AG09309 (cell line): ENCODE measurements around the gene CSNK1G2.
"Not testable (repeated sequence)": the region's sequence is repeated elsewhere in the genome, so short reads cannot be mapped to it uniquely, and the experiment has no call there.

Experiments
- DNase-seq: peaks from one replicate; pipeline ENCODE4 v3.0.0-alpha.2; 2010; ENCODE audit warnings: low read depth
- H3K4me3 ChIP-seq: 2 replicates; pipeline ENCODE4 v1.5.1; 2011; ENCODE audit warnings: mild to moderate bottlenecking, low read depth, low read length, moderate library complexity; ENCODE audit not compliant: control insufficient read depth
- TF ChIP-seq, protein P1 (sequence below): IDR thresholded peaks from 2 replicates; pipeline ENCODE4 v1.5.1; 2011; ENCODE audit warnings: mild to moderate bottlenecking, low read depth, low read length, inconsistent platforms; ENCODE audit not compliant: insufficient read depth, control insufficient read depth; ENCODE audit errors: missing control alignments

Gene CSNK1G2

DNA sequence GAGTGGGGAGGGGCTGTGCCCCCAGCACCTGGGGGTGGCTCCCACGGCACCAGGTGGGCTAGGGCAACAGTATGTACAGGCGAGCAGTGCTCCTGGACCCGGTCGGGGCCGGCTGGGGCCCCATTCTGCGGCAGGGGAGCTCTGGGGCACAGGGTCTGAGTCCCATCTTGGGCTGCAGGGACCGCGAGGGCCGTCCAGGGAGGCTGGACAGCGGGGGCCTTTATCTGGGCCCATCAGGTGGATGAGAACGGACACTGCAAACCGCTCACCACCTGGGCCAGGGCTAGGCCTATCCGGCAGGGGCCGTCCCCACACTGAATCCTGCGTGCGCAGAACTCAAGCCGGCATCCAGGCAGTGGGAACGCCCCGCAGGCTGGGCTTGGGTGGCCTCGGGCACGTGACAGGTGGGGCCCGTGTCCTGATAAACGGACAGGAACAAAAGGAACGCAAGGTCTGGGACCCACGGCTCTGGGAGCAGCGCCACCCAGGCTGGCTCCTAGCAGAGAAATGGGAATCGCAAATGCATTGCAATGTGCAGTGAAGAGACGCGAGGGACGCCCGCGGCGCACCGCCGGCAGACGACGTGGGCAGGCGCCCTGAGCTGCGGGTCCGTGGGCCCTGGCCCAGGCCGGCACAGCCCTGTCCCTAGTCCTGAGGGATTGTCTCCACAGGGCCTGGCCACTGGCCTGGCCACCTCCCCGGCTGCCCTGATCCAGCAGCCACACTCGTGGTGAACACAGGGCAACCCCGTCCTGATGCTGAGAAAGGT is 44.8 kb downstream of the CSNK1G2 start:
- H3K4me3 ChIP-seq: no peak overlapping the region
- no peak for DNase-seq
- TF ChIP-seq, protein P1, sequence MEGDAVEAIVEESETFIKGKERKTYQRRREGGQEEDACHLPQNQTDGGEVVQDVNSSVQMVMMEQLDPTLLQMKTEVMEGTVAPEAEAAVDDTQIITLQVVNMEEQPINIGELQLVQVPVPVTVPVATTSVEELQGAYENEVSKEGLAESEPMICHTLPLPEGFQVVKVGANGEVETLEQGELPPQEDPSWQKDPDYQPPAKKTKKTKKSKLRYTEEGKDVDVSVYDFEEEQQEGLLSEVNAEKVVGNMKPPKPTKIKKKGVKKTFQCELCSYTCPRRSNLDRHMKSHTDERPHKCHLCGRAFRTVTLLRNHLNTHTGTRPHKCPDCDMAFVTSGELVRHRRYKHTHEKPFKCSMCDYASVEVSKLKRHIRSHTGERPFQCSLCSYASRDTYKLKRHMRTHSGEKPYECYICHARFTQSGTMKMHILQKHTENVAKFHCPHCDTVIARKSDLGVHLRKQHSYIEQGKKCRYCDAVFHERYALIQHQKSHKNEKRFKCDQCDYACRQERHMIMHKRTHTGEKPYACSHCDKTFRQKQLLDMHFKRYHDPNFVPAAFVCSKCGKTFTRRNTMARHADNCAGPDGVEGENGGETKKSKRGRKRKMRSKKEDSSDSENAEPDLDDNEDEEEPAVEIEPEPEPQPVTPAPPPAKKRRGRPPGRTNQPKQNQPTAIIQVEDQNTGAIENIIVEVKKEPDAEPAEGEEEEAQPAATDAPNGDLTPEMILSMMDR: no peak

DNA sequence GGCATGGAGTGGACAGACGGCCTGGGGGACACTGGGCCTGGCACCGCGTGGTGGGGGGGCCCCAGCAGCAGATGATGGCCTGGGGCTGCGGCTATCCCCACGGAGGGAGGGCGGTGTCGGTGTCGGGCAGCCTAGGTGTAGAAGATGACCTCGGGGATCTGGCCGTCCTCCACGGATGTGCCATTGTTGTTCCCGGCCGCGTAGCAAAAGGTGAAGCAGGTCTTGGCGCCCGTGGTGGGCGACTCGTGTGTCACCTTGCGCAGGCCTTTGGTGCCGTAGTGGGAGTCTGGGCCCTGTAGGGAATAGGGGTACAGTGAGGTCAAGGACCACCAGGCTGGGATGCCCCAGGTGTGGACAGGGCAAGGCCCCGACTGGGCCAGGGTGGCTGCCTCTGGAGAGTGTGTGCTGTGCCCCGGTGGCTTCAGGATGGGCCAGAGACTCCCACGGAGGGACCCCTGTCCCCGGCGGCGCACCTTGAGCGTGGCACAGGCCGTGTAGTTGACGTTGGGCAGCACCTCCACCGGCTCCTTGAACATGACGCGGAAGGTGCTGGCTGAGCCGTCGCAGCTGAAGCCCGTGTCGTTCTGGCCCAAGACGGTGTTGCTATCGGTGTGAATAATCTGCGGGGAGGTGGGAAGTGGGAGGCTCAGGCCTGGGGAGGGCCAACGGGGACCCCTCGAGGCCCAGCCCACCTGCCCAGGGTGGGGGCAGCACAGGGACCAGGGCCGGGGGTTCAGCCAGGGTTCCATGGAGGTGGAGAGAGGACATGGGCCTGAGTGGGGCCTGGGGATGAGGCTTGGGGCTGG is 45.6 kb downstream of the CSNK1G2 start:
- TF ChIP-seq, protein P1: no peak
- H3K4me3 ChIP-seq: no peak overlapping the region
- DNase-seq: no peak

DNA sequence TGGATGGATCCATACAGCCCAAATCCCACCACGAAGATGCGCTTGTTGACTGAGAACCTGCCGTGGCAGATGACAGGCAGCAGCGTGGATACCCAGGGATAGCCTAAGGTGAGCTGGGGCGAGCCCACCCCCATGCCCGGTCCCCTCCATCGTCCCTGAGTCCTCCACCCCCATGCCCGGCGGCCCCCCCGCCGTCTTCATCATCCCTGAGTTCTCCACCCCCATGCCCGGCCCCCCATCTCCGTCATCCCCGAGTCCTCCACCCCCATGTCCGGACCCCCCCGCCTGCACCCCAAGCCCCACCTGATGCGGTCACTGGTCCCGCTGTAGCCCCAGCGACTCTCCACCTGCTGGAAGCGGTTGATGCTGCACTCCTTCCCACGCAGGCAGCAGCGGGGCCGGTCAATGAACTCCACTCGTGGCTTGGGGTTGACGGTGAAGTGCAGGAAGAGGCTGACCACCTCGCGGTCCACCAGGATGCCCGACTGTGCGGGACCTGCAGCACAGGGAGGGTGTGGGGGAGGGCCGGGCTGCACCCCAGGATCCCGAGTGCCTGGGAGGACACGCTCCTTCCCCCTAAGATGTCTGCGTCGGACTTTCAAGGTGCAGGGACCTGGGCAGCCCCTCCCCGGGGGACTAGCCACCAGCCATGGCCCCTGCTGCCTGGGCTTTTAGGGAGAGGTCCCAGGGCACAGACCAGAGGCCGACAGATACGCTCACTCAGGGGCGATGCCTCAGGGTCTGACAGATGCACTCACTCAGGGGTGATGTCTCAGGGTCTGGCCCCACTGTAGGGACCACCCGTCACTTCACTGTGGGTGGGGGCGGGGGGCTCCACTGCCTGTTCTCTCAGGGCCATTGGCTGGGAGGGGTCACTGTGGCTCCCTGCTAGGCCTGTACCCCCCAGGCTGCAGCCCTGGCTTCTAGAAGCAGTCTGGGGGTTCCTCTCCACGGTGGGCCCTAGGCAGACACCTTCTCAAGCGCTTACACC is 46.5 kb downstream of the CSNK1G2 start:
- DNase-seq: no peak
- no peak overlapping the region for H3K4me3 ChIP-seq
- TF ChIP-seq, protein P1: no peak

DNA sequence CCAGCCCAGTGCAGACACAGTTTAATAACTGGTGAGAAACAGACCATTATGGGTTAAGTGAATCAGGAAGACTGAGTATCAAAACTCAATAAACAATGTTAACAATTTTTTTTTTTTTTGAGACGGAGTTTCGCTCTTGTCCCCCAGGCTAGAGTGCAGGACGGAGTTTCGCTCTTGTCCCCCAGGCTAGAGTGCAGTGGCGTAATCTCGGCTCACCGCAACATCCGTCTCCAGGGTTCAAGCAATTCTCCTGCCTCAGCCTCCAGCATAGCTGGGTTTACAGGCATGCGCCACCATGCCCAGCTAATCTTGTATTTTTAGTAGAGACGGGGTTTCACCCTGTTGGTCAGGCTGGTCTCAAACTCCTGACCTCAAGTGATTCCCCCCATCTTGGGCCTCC is 47.5 kb downstream of the CSNK1G2 start:
- H3K4me3 ChIP-seq, DNase-seq: not testable (repeated sequence)

DNA sequence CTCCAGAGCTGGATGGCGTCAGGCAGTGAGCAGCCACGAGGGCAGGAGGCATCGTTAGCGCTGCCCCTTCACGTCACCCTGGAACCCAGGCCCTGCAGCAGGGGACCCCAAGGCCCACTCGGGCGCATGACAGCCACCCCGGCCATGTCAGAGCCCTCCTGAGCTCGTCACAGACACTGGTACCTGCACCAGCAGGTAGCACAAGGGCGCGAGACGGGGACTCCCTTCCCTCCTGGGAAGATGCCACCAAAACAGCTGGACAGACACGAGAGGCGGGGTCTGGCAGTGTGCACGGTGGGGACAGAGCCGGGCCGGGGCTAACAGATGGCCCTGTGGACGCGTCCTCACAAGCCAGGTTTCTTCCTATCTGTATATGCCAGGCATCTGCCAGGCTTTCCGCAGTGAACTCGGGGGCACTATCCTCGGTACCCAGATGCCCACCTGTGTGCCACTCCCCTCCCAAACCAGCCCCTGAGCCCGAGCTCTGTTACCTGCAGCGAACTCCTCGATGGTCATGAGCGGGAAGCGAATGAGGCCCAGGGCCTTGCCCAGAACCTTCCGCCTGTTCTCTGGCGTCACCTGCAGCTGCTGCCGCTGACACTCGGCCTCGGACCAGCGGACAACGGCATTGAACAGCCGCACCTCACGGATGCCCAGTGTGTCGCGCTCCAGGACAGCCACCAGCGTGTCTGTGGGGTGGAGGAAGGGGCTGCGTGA is 48.7 kb downstream of the CSNK1G2 start:
- no peak overlapping the region for H3K4me3 ChIP-seq
- TF ChIP-seq, protein P1: no peak
- DNase-seq: no peak

DNA sequence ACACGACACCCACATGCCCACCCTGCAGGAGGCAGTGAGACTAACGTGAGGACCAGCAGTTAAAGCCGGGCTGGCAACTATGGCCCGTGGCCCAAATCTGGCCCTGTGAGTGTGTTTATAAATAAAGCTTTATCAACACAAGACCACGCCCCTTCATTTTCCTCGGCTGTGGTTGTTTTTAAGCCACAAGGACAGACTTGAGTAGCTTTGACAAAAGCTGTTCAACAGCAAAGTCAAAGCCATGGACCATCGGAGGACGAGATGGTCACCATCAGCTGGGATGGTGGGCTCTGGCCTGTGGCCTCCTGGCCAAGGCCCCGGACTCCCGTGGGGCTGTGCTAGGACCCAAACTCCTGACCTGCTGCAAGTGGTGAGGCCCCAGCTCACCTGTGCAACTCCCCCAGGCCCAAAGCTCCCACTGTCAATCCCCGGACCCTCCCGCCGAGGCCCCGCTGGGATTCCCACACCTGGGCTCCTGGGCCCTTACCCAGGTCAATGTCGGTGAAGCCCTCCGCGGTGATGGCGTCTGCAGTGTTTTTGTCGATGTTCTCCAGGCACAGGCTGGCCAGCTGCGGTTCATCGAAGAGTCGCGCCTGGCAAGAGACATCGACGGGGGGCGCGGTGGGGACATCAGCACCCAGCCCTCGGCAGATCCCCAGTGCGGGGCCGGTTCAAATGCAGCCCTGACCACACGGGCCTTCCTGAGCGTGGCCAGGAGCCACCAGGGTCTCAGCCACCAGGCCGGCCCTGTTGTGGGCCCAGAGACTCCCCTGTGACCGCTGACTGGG is 49.5 kb downstream of the CSNK1G2 start:
- no peak for DNase-seq
- no peak overlapping the region for H3K4me3 ChIP-seq
- TF ChIP-seq, protein P1: no peak
